ENCODE results near the gene MDK. TPM values are rescaled to one million over a fixed set of nuclear protein-coding genes. Genes with fewer than 3 reads are reported as not detected.

Gene MDK
- total RNA-seq, 1 experiment from 2014 or later = 699 TPM

GRCh38 chr11:46388619-46389449 is 7.4 kb downstream of the MDK start:
- POLR2A ChIA-PET = interaction anchor here (0.8 kb wide), 1 partner anchor 146 kb away, joined by 3 read pairs; no protein-coding TSS in a partner anchor
- no peak for DNase-seq
- H3K4me3 ChIP-seq (ENCODE audit: low read depth, low read length) = peak overlapping the region; percentile 37
- no peak for TF ChIP-seq CTCF (IDR thresholded peaks at IDR 0.05; ENCODE audit: insufficient read depth in 1 of 2, low read depth in 1 of 2, low read length in 1 of 2, severe bottlenecking in 1 of 2, unreplicated experiment in 1 of 2)
- H3K27me3 ChIP-seq (replicated peaks; ENCODE audit: control insufficient read depth, insufficient read depth, low read length) = peaks cover 6% of the 10 kb centered on the region
- CTCF ChIA-PET = interaction anchor here (0.6 to 1.0 kb wide), 6 partner anchors 19 to 330 kb away, joined by 3 to 8 read pairs (median 4); no protein-coding TSS in a partner anchor
- intact Hi-C loops (cut with micrococcal nuclease; ENCODE audit: unreplicated experiment) = loop anchor here (1.0 to 2.0 kb wide), 3 partner anchors 8 to 149 kb away; partner anchors contain the start of gene MDK
- peaks cover 14% of the 10 kb centered on the region for H3K4me1 ChIP-seq
- peaks cover 19% of the 10 kb centered on the region for H3K4me1 Mint-ChIP-seq (ENCODE audit: low read depth, unreplicated experiment)
- peak overlapping the region; percentile 76 for H3K4me3 Mint-ChIP-seq (ENCODE audit: unreplicated experiment)
- H3K27me3 Mint-ChIP-seq (ENCODE audit: insufficient read depth, unreplicated experiment) = peaks cover 12% of the 10 kb centered on the region
- no peaks in the 10 kb centered on the region for H3K9me3 Mint-ChIP-seq (ENCODE audit: unreplicated experiment)
- no peak overlapping the region for H3K27ac Mint-ChIP-seq (ENCODE audit: unreplicated experiment)
- no peaks in the 10 kb centered on the region for H3K36me3 ChIP-seq (ENCODE audit: control insufficient read depth, insufficient read depth, low read length)
- no peaks in the 10 kb centered on the region for H3K9me3 ChIP-seq
- peaks cover 31% of the 10 kb centered on the region for H3K36me3 Mint-ChIP-seq (ENCODE audit: insufficient read depth, unreplicated experiment)
- no TSS peak for BruUV-seq (replicated peaks)

- Mint-ChIP-seq H3K4me3 (ENCODE audit: unreplicated experiment) (peak overlapping the region; percentile 76), H3K27ac (ENCODE audit: unreplicated experiment) (no peak overlapping the region), H3K9me3 (ENCODE audit: unreplicated experiment) (no peaks in the 10 kb centered on the region), H3K27me3 (ENCODE audit: insufficient read depth, unreplicated experiment) (peaks cover 12% of the 10 kb centered on the region), H3K36me3 (ENCODE audit: insufficient read depth, unreplicated experiment) (peaks cover 28% of the 10 kb centered on the region), H3K4me1 (ENCODE audit: low read depth, unreplicated experiment) (peaks cover 19% of the 10 kb centered on the region)
- peaks cover 6% of the 10 kb centered on the region for H3K27me3 ChIP-seq (replicated peaks; ENCODE audit: control insufficient read depth, insufficient read depth, low read length)
- peaks cover 11% of the 10 kb centered on the region for H3K4me1 ChIP-seq
- no peaks in the 10 kb centered on the region for H3K36me3 ChIP-seq (ENCODE audit: control insufficient read depth, insufficient read depth, low read length)
- H3K9me3 ChIP-seq = no peaks in the 10 kb centered on the region
- no TSS peak for BruUV-seq (replicated peaks)
- peak; percentile 90 to 95 for TF ChIP-seq CTCF (IDR thresholded peaks at IDR 0.05; ENCODE audit: insufficient read depth in 1 of 2, low read depth in 1 of 2, low read length in 1 of 2, severe bottlenecking in 1 of 2, unreplicated experiment in 1 of 2)
- intact Hi-C loops (cut with micrococcal nuclease; ENCODE audit: unreplicated experiment) = loop anchor here (1.0 to 2.0 kb wide), 3 partner anchors 8 to 149 kb away; partner anchors contain the start of gene MDK
- CTCF ChIA-PET = interaction anchor here (0.5 to 1.0 kb wide), 3 partner anchors 32 to 329 kb away, joined by 3 to 8 read pairs (median 3); no protein-coding TSS in a partner anchor
- POLR2A ChIA-PET = no interaction called here
- H3K4me3 ChIP-seq (ENCODE audit: low read depth, low read length) = peak overlapping the region; percentile 37
- DNase-seq = peak; percentile 79 to 88
Observed at GRCh38 chr11:46389450-46390330, 8.2 kb downstream of the MDK start.

Measured in Caco-2 (cell line).